ENCODE data around the gene PXDN. TPM values are rescaled to one million over a fixed set of nuclear protein-coding genes. Genes with fewer than 3 reads are reported as not detected.
A peak's percentile ranks its signal among the peaks of the same experiment; 100 is the strongest.

Gene PXDN
- total and polyA plus RNA-seq, 9 donors, result 95.4 to 273 (median 193) TPM

DNA sequence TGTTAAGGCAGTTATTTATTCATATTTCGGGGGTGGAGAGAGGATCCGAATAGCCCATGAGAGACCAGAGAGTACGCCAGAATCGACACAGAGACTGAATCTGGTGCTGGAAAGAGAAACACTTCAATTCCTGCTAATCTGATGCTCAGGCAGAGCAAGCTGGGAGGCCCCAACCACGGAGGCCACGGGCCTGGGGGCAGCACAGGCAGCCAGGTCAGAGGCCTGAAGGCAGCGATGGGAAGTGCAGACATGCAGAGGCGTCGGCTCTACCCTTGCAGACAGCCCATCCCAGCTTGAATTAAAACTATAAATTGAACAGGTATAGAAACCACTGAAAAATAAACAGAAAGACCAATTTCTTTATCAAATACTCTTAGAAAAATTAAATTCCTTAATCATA is 50.6 kb downstream of the PXDN start:
- peaks cover 2% of the 10 kb centered on the region for H3K9me3 ChIP-seq (replicated peaks; ENCODE audit: control insufficient read depth, low read depth, low read length)
- no peak overlapping the region for H3K27ac ChIP-seq (ENCODE audit: low read length)
- peaks cover 21% of the 10 kb centered on the region for H3K4me1 ChIP-seq (ENCODE audit: control insufficient read depth, insufficient read depth, low read length)
- H3K4me3 ChIP-seq (ENCODE audit: low read length), result no peak overlapping the region
- no peaks in the 10 kb centered on the region for H3K27me3 ChIP-seq (ENCODE audit: control insufficient read depth, insufficient read depth, low read length)
- H3K36me3 ChIP-seq (ENCODE audit: control insufficient read depth, insufficient read depth, low read length), result peaks cover 29% of the 10 kb centered on the region
- WGBS (ENCODE audit: insufficient coverage), result 18% methylated on average over 6 of the region's 9 CpGs
- no peak for DNase-seq

DNA sequence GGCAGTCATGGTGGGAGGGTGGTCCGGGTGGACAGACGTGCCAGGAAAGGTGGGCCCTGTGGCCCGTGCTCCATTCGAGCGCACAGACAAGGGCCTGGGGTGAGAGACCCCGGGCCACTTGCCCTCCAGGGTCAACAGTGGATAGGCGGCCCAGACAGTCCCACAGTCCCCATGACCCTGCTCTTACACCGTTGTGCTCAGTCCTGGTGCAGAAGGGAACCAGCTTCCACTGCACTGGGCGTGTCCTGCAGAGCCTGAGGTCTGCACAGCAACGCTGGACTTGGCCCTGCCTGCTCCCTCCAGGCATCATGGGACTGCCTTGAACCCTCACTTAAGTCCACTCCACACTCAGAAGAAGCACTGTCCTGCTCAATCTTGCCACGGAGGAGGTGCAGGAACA is 52.0 kb downstream of the PXDN start:
- H3K4me1 ChIP-seq (ENCODE audit: control insufficient read depth, insufficient read depth, low read length), result peaks cover 22% of the 10 kb centered on the region
- H3K27ac ChIP-seq (ENCODE audit: low read length), result no peak overlapping the region
- 88% methylated on average over 10 of the region's 11 CpGs for WGBS (ENCODE audit: insufficient coverage)
- no peaks in the 10 kb centered on the region for H3K27me3 ChIP-seq (ENCODE audit: control insufficient read depth, insufficient read depth, low read length)
- H3K36me3 ChIP-seq (ENCODE audit: control insufficient read depth, insufficient read depth, low read length), result peaks cover 31% of the 10 kb centered on the region
- no peak for DNase-seq
- H3K4me3 ChIP-seq (ENCODE audit: low read length), result no peak overlapping the region
- H3K9me3 ChIP-seq (replicated peaks; ENCODE audit: control insufficient read depth, low read depth, low read length), result peaks cover 2% of the 10 kb centered on the region

DNA sequence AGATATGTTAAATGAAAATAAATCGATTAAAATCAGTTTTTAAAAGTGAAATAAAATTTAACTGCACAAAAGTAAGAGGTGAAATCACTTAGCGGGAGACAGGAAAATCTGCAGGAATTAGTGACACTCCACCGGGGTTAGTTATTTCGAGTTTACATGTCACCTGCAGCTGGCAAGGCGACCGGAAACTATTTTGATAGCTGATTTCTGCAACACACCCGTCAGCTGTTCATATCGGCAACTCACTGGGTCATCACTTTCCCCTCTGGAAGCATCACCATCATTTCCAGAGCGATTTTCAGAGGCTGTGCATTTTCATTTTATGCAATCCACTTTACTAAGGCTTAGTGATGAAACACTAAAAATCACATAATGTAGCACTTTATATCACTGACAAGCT is 52.9 kb downstream of the PXDN start:
- Histone ChIP-seq H3K27me3 (ENCODE audit: control insufficient read depth, insufficient read depth, low read length) (no peaks in the 10 kb centered on the region), H3K4me1 (ENCODE audit: control insufficient read depth, insufficient read depth, low read length) (peaks cover 32% of the 10 kb centered on the region), H3K36me3 (ENCODE audit: control insufficient read depth, insufficient read depth, low read length) (peaks cover 41% of the 10 kb centered on the region), H3K9me3 (replicated peaks; ENCODE audit: control insufficient read depth, low read depth, low read length) (no peaks in the 10 kb centered on the region), H3K4me3 (ENCODE audit: low read length) (no peak overlapping the region), H3K27ac (ENCODE audit: low read length) (no peak overlapping the region)
- no peak for DNase-seq
- 66% methylated on average over 8 of the region's 9 CpGs for WGBS (ENCODE audit: insufficient coverage)

DNA sequence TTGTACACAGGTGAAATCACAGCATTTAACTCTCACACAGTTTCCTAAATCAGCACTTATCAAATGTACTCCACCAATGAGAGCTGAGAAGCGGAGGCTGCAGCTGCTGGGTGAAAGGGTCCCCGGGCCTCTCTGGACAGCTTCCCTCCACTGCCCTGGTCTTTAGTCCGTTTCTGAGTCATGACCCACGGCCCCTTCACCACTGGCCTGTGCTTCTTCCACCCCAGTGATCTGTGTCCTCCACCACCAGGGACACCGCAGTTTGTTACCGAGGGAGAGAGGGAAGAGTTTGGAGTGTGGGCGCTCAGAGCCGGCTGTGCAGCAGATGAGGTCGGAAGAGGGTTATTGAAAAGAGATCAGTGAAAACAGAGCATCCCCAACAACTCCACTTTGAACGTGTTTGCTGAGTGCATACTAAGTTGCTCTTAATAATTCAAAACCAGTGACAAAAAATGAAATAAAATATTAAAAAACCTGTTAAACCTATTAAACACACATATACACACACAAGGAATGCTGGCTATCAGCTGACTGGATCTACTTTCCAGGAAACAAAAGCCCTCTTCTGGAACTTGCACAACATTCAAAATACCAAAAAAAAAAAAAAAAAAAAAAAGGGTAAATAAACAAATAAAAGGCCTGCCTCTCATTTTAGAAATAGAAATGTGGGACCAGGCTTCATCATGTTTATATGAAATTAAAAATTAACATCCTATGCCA is 54.1 kb downstream of the PXDN start:
- H3K36me3 ChIP-seq (ENCODE audit: control insufficient read depth, insufficient read depth, low read length), result peaks cover 50% of the 10 kb centered on the region
- H3K4me3 ChIP-seq (ENCODE audit: low read length), result no peak overlapping the region
- H3K9me3 ChIP-seq (replicated peaks; ENCODE audit: control insufficient read depth, low read depth, low read length), result no peaks in the 10 kb centered on the region
- H3K27ac ChIP-seq (ENCODE audit: low read length), result no peak overlapping the region
- no peaks in the 10 kb centered on the region for H3K27me3 ChIP-seq (ENCODE audit: control insufficient read depth, insufficient read depth, low read length)
- no peak for DNase-seq
- H3K4me1 ChIP-seq (ENCODE audit: control insufficient read depth, insufficient read depth, low read length), result peaks cover 44% of the 10 kb centered on the region
- 80% methylated on average over 1 of the region's 10 CpGs for whole genome bisulfite sequencing (ENCODE audit: insufficient coverage)

DNA sequence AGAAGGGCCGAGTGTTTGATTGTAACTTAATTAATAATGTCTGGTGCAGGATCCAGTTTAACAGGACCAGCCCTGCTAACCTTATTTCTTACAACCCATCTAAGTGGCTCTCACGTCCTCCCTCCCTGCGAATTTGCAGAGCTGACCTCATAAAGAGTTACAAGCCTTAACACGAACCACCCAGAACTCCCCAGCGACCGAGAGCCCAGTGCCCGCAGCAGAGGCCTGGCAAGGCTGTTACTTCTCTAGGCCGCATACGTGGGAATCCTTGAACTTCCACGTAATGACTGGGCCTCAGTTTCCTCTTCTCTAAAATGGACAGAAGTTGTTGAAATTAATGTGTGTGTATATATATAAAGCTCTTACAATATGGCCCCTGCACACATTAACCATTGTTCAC is 55.5 kb downstream of the PXDN start:
- Histone ChIP-seq H3K27ac (ENCODE audit: low read length) (peak overlapping the region; percentile 18), H3K36me3 (ENCODE audit: control insufficient read depth, insufficient read depth, low read length) (peaks cover 58% of the 10 kb centered on the region), H3K4me1 (ENCODE audit: control insufficient read depth, insufficient read depth, low read length) (peaks cover 42% of the 10 kb centered on the region), H3K4me3 (ENCODE audit: low read length) (no peak overlapping the region), H3K27me3 (ENCODE audit: control insufficient read depth, insufficient read depth, low read length) (no peaks in the 10 kb centered on the region), H3K9me3 (replicated peaks; ENCODE audit: control insufficient read depth, low read depth, low read length) (no peaks in the 10 kb centered on the region)
- WGBS (ENCODE audit: insufficient coverage), result 92% methylated on average over 5 of the region's 10 CpGs
- DNase-seq, result no peak

DNA sequence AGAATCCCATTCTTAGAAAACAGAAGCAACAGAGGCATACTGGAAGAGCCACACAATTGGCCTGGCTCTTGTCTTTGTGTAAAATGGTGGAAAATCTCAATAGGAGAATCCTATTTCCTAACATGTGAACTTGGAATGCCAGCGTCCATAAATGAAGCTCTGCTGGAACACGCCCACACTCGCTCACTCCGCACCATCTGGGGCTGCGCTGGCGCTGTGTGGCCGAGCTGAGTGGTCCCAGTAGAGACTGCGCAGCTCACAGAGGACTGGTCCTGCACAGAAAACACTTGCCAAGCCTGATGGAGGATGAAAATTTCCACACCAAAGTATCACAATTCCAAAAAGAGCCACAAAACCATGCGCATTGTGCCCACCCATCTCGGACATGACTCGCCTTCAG is 56.2 kb downstream of the PXDN start:
- Histone ChIP-seq H3K27me3 (ENCODE audit: control insufficient read depth, insufficient read depth, low read length) (no peaks in the 10 kb centered on the region), H3K36me3 (ENCODE audit: control insufficient read depth, insufficient read depth, low read length) (peaks cover 52% of the 10 kb centered on the region), H3K27ac (ENCODE audit: low read length) (peak overlapping the region; percentile 18), H3K9me3 (replicated peaks; ENCODE audit: control insufficient read depth, low read depth, low read length) (no peaks in the 10 kb centered on the region), H3K4me3 (ENCODE audit: low read length) (no peak overlapping the region), H3K4me1 (ENCODE audit: control insufficient read depth, insufficient read depth, low read length) (peaks cover 42% of the 10 kb centered on the region)
- 89% methylated on average over 10 of the region's 11 CpGs for WGBS (ENCODE audit: insufficient coverage)
- no peak for DNase-seq

DNA sequence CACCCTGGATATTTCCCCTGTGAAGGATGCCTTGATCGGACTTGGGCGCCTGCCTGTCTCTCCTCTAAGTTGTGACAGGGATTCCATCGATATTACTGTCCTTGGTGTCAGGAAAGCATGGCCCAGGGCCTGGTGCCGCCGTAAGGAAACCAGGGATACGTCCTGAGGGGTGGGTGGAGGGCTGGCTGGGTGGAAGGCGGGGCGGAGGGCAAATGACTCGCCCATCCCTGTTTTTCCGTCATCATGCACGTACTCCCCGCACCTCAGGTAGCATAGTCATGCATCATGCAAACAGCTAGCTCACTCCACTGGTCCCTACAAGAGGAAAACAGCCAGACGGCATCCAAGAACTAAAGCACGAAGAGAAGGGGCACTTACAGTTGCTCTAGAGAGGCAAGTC is 57.1 kb downstream of the PXDN start:
- H3K27me3 ChIP-seq (ENCODE audit: control insufficient read depth, insufficient read depth, low read length), result no peaks in the 10 kb centered on the region
- H3K27ac ChIP-seq (ENCODE audit: low read length), result peak overlapping the region; percentile 84
- WGBS (ENCODE audit: insufficient coverage), result 80% methylated on average over 5 of the region's 14 CpGs
- H3K4me3 ChIP-seq (ENCODE audit: low read length), result no peak overlapping the region
- H3K4me1 ChIP-seq (ENCODE audit: control insufficient read depth, insufficient read depth, low read length), result peaks cover 42% of the 10 kb centered on the region
- no peaks in the 10 kb centered on the region for H3K9me3 ChIP-seq (replicated peaks; ENCODE audit: control insufficient read depth, low read depth, low read length)
- DNase-seq, result no peak
- H3K36me3 ChIP-seq (ENCODE audit: control insufficient read depth, insufficient read depth, low read length), result peaks cover 50% of the 10 kb centered on the region

DNA sequence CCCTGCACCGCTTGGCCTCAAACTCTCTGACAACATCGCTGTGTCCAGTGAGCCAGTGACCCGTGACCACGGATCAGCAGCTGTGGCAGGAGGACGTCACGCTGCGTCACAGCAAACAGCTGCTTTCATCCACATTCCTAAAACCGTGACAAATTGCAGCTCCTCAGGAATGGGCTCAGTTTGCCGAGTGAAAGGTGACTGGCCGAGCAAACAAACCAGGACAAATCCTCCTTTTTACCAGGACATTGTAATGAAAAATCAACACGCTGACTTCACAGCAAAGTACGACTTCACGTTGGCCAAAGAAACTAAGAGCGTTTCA is 57.6 kb downstream of the PXDN start:
- peak; percentile 83 for DNase-seq

DNA sequence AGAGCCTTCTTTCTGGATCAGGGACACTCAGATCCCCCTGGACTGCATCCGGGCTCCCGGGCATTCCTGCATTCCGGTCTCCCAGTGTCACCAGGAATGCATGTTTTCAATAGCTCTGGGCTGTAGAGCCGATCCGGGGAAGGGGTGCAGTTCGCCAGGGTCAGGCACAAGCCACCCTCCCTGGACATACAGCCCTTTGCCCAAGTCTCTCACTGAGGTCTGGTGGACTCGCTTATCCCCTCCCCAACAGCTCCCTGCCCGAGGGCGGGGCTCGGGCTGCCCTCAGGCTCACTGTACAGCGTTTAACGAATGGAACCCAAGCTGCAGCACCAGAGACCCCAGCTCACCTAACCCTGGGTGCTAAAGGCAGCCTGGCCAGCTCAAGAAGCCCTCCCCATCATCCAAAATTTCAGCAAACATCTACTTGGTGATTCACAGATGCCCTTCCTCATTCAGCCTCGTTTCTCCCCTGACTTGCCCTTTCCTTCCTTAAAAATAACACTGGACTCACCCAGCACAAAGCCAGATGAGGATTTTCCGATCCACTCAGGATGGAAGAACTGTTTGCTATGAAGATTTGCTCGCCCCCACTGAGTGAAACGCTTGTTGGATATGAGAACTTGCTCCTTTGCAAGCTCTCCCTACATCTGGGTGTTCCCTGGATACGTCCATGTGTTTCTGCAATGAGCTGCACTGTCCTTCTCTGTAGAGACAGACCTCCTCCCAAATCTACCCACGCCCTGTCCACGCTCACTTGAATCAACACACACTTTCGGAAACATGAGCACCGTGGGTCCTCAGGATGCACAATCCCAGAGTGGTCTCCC is 58.1 kb downstream of the PXDN start:
- Histone ChIP-seq H3K27ac (ENCODE audit: low read length) (peak overlapping the region; percentile 84), H3K36me3 (ENCODE audit: control insufficient read depth, insufficient read depth, low read length) (peaks cover 53% of the 10 kb centered on the region)
- WGBS (ENCODE audit: insufficient coverage), result 72% methylated on average over 17 of the region's 21 CpGs

More for the DNA sequence above, 57.6 kb downstream of the PXDN start:
- Histone ChIP-seq H3K36me3 (ENCODE audit: control insufficient read depth, insufficient read depth, low read length) (peaks cover 50% of the 10 kb centered on the region), H3K27me3 (ENCODE audit: control insufficient read depth, insufficient read depth, low read length) (no peaks in the 10 kb centered on the region), H3K4me3 (ENCODE audit: low read length) (no peak overlapping the region), H3K4me1 (ENCODE audit: control insufficient read depth, insufficient read depth, low read length) (peaks cover 44% of the 10 kb centered on the region), H3K9me3 (replicated peaks; ENCODE audit: control insufficient read depth, low read depth, low read length) (no peaks in the 10 kb centered on the region), H3K27ac (ENCODE audit: low read length) (peak overlapping the region; percentile 84)
- WGBS (ENCODE audit: insufficient coverage), result 57% methylated on average over 9 of the region's 14 CpGs

DNA sequence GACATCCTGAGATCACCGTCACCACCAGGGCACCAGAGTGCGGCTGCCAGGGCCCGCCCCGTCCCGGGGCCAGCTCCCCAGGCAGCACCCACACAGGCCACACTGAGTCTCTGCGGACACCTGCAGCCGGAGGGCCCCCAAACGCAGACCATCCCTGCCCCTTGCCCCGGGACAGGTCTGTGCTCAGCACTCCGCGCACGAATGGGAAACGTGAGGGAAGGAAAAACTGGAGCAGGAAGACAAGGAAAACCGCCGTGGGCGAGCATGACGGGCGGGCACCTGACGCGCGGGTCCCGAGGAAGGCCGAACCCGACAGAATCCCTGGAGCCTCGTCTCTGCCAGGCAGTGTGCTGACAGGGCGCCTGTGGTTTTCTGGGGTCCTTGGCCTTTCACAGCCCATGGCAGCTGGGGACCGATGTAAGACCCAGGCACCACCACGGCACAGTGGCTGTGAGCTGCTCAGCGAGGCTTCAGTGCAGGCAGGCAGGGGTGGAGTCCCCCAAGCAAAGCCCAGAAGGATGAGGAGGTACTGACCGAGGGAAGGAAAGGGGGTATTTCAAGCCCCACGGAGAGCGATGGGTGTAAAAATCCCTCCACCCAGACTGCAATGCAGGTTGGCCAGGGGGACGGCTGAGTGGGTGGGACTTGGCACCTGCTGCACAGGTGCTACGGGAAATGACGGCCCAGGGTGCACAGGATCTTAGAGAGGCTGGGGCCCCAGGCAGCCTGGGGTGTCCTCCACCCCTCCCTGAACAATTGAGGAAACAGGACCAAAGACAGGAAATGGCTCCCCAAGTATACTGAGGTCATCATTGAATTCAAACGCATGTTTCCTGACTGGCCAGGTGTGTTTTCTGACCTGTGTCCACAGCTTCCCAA is 59.0 kb downstream of the PXDN start:
- Histone ChIP-seq H3K27ac (ENCODE audit: low read length) (peak overlapping the region; percentile 84), H3K36me3 (ENCODE audit: control insufficient read depth, insufficient read depth, low read length) (peaks cover 60% of the 10 kb centered on the region), H3K27me3 (ENCODE audit: control insufficient read depth, insufficient read depth, low read length) (no peaks in the 10 kb centered on the region), H3K4me3 (ENCODE audit: low read length) (no peak overlapping the region), H3K4me1 (ENCODE audit: control insufficient read depth, insufficient read depth, low read length) (peaks cover 45% of the 10 kb centered on the region), H3K9me3 (replicated peaks; ENCODE audit: control insufficient read depth, low read depth, low read length) (no peaks in the 10 kb centered on the region)
- DNase-seq, result no peak
- 86% methylated on average over 36 of the region's 36 CpGs for WGBS (ENCODE audit: insufficient coverage)

More for the DNA sequence above, 58.1 kb downstream of the PXDN start:
- Histone ChIP-seq H3K9me3 (replicated peaks; ENCODE audit: control insufficient read depth, low read depth, low read length) (no peaks in the 10 kb centered on the region), H3K4me1 (ENCODE audit: control insufficient read depth, insufficient read depth, low read length) (peaks cover 45% of the 10 kb centered on the region), H3K27me3 (ENCODE audit: control insufficient read depth, insufficient read depth, low read length) (no peaks in the 10 kb centered on the region), H3K4me3 (ENCODE audit: low read length) (no peak overlapping the region)
- no peak for DNase-seq

Data from muscle of leg (tissue), 11 donors.